ENCODE measurements around the gene TMPRSS4.

Gene TMPRSS4

GRCh38 chr11:118167906-118168305 lies 91.0 kb downstream of the TMPRSS4 start:
- DNase-seq (ENCODE audit: extremely low read depth, low read depth) = no peak
- no peak overlapping the region for H3K4me3 ChIP-seq (replicated peaks; ENCODE audit: low read depth, low read length)
- no peak for TF ChIP-seq CTCF (IDR thresholded peaks at IDR 0.05; ENCODE audit: low read depth, low read length, missing control alignments)

- no peak for TF ChIP-seq CTCF (IDR thresholded peaks at IDR 0.05; ENCODE audit: low read depth, low read length, missing control alignments)
- H3K4me3 ChIP-seq (replicated peaks; ENCODE audit: low read depth, low read length) = no peak overlapping the region
- no peak for DNase-seq (ENCODE audit: extremely low read depth, low read depth)
These were observed 91.4 kb downstream of the TMPRSS4 start for GRCh38 chr11:118168316-118168715.

- H3K4me3 ChIP-seq (replicated peaks; ENCODE audit: low read depth, low read length) = no peak overlapping the region
- no peak for DNase-seq (ENCODE audit: extremely low read depth, low read depth)
- no peak for TF ChIP-seq CTCF (IDR thresholded peaks at IDR 0.05; ENCODE audit: low read depth, low read length, missing control alignments)
These were observed 91.9 kb downstream of the TMPRSS4 start for GRCh38 chr11:118168751-118169150.

- TF ChIP-seq CTCF (IDR thresholded peaks at IDR 0.05; ENCODE audit: low read depth, low read length, missing control alignments) = no peak
- DNase-seq (ENCODE audit: extremely low read depth, low read depth) = no peak
- no peak overlapping the region for H3K4me3 ChIP-seq (replicated peaks; ENCODE audit: low read depth, low read length)
These were observed 92.6 kb downstream of the TMPRSS4 start for GRCh38 chr11:118169300-118170140.

- H3K4me3 ChIP-seq (replicated peaks; ENCODE audit: low read depth, low read length) = no peak overlapping the region
- TF ChIP-seq CTCF (IDR thresholded peaks at IDR 0.05; ENCODE audit: low read depth, low read length, missing control alignments) = no peak
- no peak for DNase-seq (ENCODE audit: extremely low read depth, low read depth)
These were observed 93.4 kb downstream of the TMPRSS4 start for GRCh38 chr11:118170231-118170630.

GRCh38 chr11:118170882-118171268 lies 94.0 kb downstream of the TMPRSS4 start:
- no peak overlapping the region for H3K4me3 ChIP-seq (replicated peaks; ENCODE audit: low read depth, low read length)
- DNase-seq (ENCODE audit: extremely low read depth, low read depth) = no peak
- no peak for TF ChIP-seq CTCF (IDR thresholded peaks at IDR 0.05; ENCODE audit: low read depth, low read length, missing control alignments)

Measured in HFF-Myc (cell line).